ENCODE measurements around the gene RPRM. TPM values are rescaled to one million over a fixed set of nuclear protein-coding genes. Genes with fewer than 3 reads are reported as not detected.

Gene RPRM
- polyA plus RNA-seq, 1 donor (not counting 4 experiments of a cell fraction or from before 2014, with no cell fraction given) = not detected

- no peak for FAIRE-seq
- dilution Hi-C loops (cut with MboI; ENCODE audit: extremely low pct_ligation_motif_present, low sequenced_read_pairs) = no loop called here
- no peaks in the 10 kb centered on the region for H3K27me3 ChIP-seq (ENCODE audit: control insufficient read depth, extremely low read depth, insufficient read depth, low read length)
Observed at GRCh38 chr2:153512331-153512730, 33.8 kb upstream of the RPRM start.

GRCh38 chr2:153510996-153511395, 32.4 kb upstream of the RPRM start:
- no peaks in the 10 kb centered on the region for H3K27me3 ChIP-seq (ENCODE audit: control insufficient read depth, extremely low read depth, insufficient read depth, low read length)
- H3K79me2 ChIP-seq (ENCODE audit: control insufficient read depth, insufficient read depth, low read length) = no peaks in the 10 kb centered on the region
- no peaks in the 10 kb centered on the region for H3K4me1 ChIP-seq (ENCODE audit: control insufficient read depth, extremely low read depth, insufficient read depth, low read length)
- no peak for FAIRE-seq
- no peak overlapping the region for H3K4me2 ChIP-seq (ENCODE audit: control insufficient read depth, extremely low read depth, insufficient read depth, low read depth, low read length)
- no peak for TF ChIP-seq CTCF (optimal IDR thresholded peaks at IDR 0.05 in 1 of 3, IDR thresholded peaks at IDR 0.05 in 1 of 3, conservative IDR thresholded peaks at IDR 0.05 in 1 of 3; ENCODE audit: extremely low read depth in 1 of 3, insufficient read depth in 2 of 3, low read length in 3 of 3)
- TF ChIP-seq EZH2 (IDR thresholded peaks at IDR 0.05; ENCODE audit: low read length) = no peak
- no peaks in the 10 kb centered on the region for H4K20me1 ChIP-seq (ENCODE audit: control insufficient read depth, extremely low read depth, insufficient read depth, low read length)
- H3K9ac ChIP-seq (ENCODE audit: control insufficient read depth, extremely low read depth, insufficient read depth, low read length) = no peak overlapping the region
- DNase-seq (ENCODE audit: low read depth, low spot score) = no peak
- H2AFZ ChIP-seq (ENCODE audit: control insufficient read depth, low read length) = no peak overlapping the region
- dilution Hi-C loops (cut with MboI; ENCODE audit: extremely low pct_ligation_motif_present, low sequenced_read_pairs) = no loop called here
- H3K4me3 ChIP-seq (ENCODE audit: control insufficient read depth in 2 of 3, extremely low read depth in 1 of 3, insufficient read depth in 2 of 3, low read depth in 1 of 3, low read length in 3 of 3) = no peak overlapping the region
- no peaks in the 10 kb centered on the region for H3K36me3 ChIP-seq (ENCODE audit: control insufficient read depth in 2 of 2, extremely low read depth in 1 of 2, insufficient read depth in 2 of 2, low read length in 2 of 2)
- H3K9me3 ChIP-seq (ENCODE audit: control insufficient read depth, low read depth, low read length) = no peaks in the 10 kb centered on the region
- no peak overlapping the region for H3K27ac ChIP-seq (ENCODE audit: control insufficient read depth, insufficient read depth, low read length)
- no peaks in the 10 kb centered on the region for H3K9me1 ChIP-seq (ENCODE audit: control insufficient read depth, extremely low read depth, insufficient read depth, low read length)

More at GRCh38 chr2:153512331-153512730, 33.8 kb upstream of the RPRM start:
- no peak overlapping the region for H3K4me3 ChIP-seq (ENCODE audit: control insufficient read depth in 2 of 3, extremely low read depth in 1 of 3, insufficient read depth in 2 of 3, low read depth in 1 of 3, low read length in 3 of 3)
- DNase-seq (ENCODE audit: low read depth, low spot score) = no peak
- no peak overlapping the region for H2AFZ ChIP-seq (ENCODE audit: control insufficient read depth, low read length)
- H3K9ac ChIP-seq (ENCODE audit: control insufficient read depth, extremely low read depth, insufficient read depth, low read length) = no peak overlapping the region
- no peaks in the 10 kb centered on the region for H3K9me3 ChIP-seq (ENCODE audit: control insufficient read depth, low read depth, low read length)
- no peak overlapping the region for H3K4me2 ChIP-seq (ENCODE audit: control insufficient read depth, extremely low read depth, insufficient read depth, low read depth, low read length)
- H3K79me2 ChIP-seq (ENCODE audit: control insufficient read depth, insufficient read depth, low read length) = no peaks in the 10 kb centered on the region
- no peaks in the 10 kb centered on the region for H3K9me1 ChIP-seq (ENCODE audit: control insufficient read depth, extremely low read depth, insufficient read depth, low read length)
- no peak for TF ChIP-seq EZH2 (IDR thresholded peaks at IDR 0.05; ENCODE audit: low read length)
- TF ChIP-seq CTCF (optimal IDR thresholded peaks at IDR 0.05 in 1 of 3, IDR thresholded peaks at IDR 0.05 in 1 of 3, conservative IDR thresholded peaks at IDR 0.05 in 1 of 3; ENCODE audit: extremely low read depth in 1 of 3, insufficient read depth in 2 of 3, low read length in 3 of 3) = no peak
- H3K4me1 ChIP-seq (ENCODE audit: control insufficient read depth, extremely low read depth, insufficient read depth, low read length) = no peaks in the 10 kb centered on the region
- H3K27ac ChIP-seq (ENCODE audit: control insufficient read depth, insufficient read depth, low read length) = no peak overlapping the region
- no peaks in the 10 kb centered on the region for H3K36me3 ChIP-seq (ENCODE audit: control insufficient read depth in 2 of 2, extremely low read depth in 1 of 2, insufficient read depth in 2 of 2, low read length in 2 of 2)
- H4K20me1 ChIP-seq (ENCODE audit: control insufficient read depth, extremely low read depth, insufficient read depth, low read length) = no peaks in the 10 kb centered on the region
